ENCODE measurements around the gene GLDN. TPM values are rescaled to one million over a fixed set of nuclear protein-coding genes. Genes with fewer than 3 reads are reported as not detected.

Gene GLDN
- total and polyA plus RNA-seq, 2 of the 8 experiments (the other 6 are each of a cell fraction or from before 2014, with no cell fraction given): 0.24 to 0.50 TPM

- TF ChIP-seq ATF2 (IDR thresholded peaks at IDR 0.05; ENCODE audit: low read length) (no peak), MAX (IDR thresholded peaks at IDR 0.05) (no peak), RAD21 (IDR thresholded peaks at IDR 0.05 in 1 of 2, conservative IDR thresholded peaks at IDR 0.05 in 1 of 2; ENCODE audit: low read depth in 2 of 2, low read length in 2 of 2) (no peak), SIRT6 (IDR thresholded peaks at IDR 0.05; ENCODE audit: low read length) (no peak), POLR2AphosphoS5 (IDR thresholded peaks at IDR 0.05; ENCODE audit: low read depth, low read length) (no peak), CEBPB (IDR thresholded peaks at IDR 0.05; ENCODE audit: low read depth, low read length) (no peak), CBX5 (IDR thresholded peaks at IDR 0.05; ENCODE audit: low read depth, low read length) (no peak), ASH2L (IDR thresholded peaks at IDR 0.05; ENCODE audit: low read length) (no peak)
These were observed 45.7 kb downstream of the GLDN start (continued) for GRCh38 chr15:51386960-51387698.
